H9 (cell line): ENCODE measurements around the gene STXBP5L. TPM values are rescaled to one million over a fixed set of nuclear protein-coding genes. Genes with fewer than 3 reads are reported as not detected.

ENCODE experiments used
- DNase-seq: peaks from one replicate; pipeline ENCODE4 v3.0.0-alpha.2; 2017
- H2AFZ ChIP-seq: one replicate; pipeline ENCODE4 v1.6.1; 2013; ENCODE audit warnings: mild to moderate bottlenecking, low read length, control low read depth, moderate library complexity
- H2AK5ac ChIP-seq: 2 replicates; pipeline ENCODE4 v1.6.1; 2013; ENCODE audit warnings: low read length, control low read depth, mixed read lengths; ENCODE audit not compliant: insufficient read length
- H2BK120ac ChIP-seq: one replicate; pipeline ENCODE4 v1.6.1; 2013; ENCODE audit warnings: low read depth, mild to moderate bottlenecking, low read length, control low read depth, inconsistent platforms; ENCODE audit not compliant: poor library complexity, severe bottlenecking
- H2BK12ac ChIP-seq: 2 replicates; pipeline ENCODE4 v1.6.1; 2013; ENCODE audit warnings: low read length, control low read depth, mixed read lengths, low read depth; ENCODE audit not compliant: insufficient read length
- H2BK15ac ChIP-seq: 2 replicates; pipeline ENCODE4 v1.6.1; 2013; ENCODE audit warnings: low read depth, low read length, control low read depth
- H2BK20ac ChIP-seq: one replicate; pipeline ENCODE4 v1.6.1; 2013; ENCODE audit warnings: low read depth, mild to moderate bottlenecking, low read length, control low read depth, inconsistent platforms; ENCODE audit not compliant: poor library complexity, severe bottlenecking
- H2BK5ac ChIP-seq: 2 replicates; pipeline ENCODE4 v1.6.1; 2013; ENCODE audit warnings: low read length, control low read depth, mixed read lengths; ENCODE audit not compliant: insufficient read length
- H3K14ac ChIP-seq: 2 replicates; pipeline ENCODE4 v1.6.1; 2013; ENCODE audit warnings: low read length, control low read depth; ENCODE audit not compliant: insufficient read depth
- H3K18ac ChIP-seq: 2 replicates; pipeline ENCODE4 v1.6.1; 2013; ENCODE audit warnings: low read depth, mild to moderate bottlenecking, mixed read lengths, low read length, control low read depth; ENCODE audit not compliant: insufficient read length
- H3K23ac ChIP-seq: 2 replicates; pipeline ENCODE4 v1.6.1; 2013; ENCODE audit warnings: low read length, control low read depth, mixed read lengths, low read depth; ENCODE audit not compliant: insufficient read length
- H3K23me2 ChIP-seq: 2 replicates; pipeline ENCODE4 v1.6.1; 2013; ENCODE audit warnings: low read depth, mild to moderate bottlenecking, mixed read lengths, low read length, control low read depth; ENCODE audit not compliant: insufficient read length, poor library complexity, severe bottlenecking
- H3K27ac ChIP-seq: 2 replicates; pipeline ENCODE4 v1.5.1; 2013; ENCODE audit warnings: low read length, control low read depth, mixed read lengths, low read depth; ENCODE audit not compliant: insufficient read length
- H3K27me3 ChIP-seq: 2 replicates; pipeline ENCODE4 v1.6.1; 2013; ENCODE audit warnings: low read length, control low read depth, inconsistent platforms; ENCODE audit not compliant: insufficient read depth
- H3K4ac ChIP-seq: 2 replicates; pipeline ENCODE4 v1.6.1; 2013; ENCODE audit warnings: low read depth, mild to moderate bottlenecking, control low read depth, inconsistent platforms, low read length, moderate library complexity
- H3K4me1 ChIP-seq: 2 replicates; pipeline ENCODE4 v1.6.1; 2013; ENCODE audit warnings: low read length, control low read depth, inconsistent platforms; ENCODE audit not compliant: insufficient read depth
- H3K4me2 ChIP-seq: 2 replicates; pipeline ENCODE4 v1.6.1; 2013; ENCODE audit warnings: low read length, control low read depth, mixed read lengths; ENCODE audit not compliant: insufficient read length, insufficient read depth
- H3K56ac ChIP-seq: 2 replicates; pipeline ENCODE4 v1.6.1; 2013; ENCODE audit warnings: low read depth, mild to moderate bottlenecking, mixed read lengths, low read length, control low read depth; ENCODE audit not compliant: insufficient read length
- H3K79me1 ChIP-seq: 2 replicates; pipeline ENCODE4 v1.6.1; 2013; ENCODE audit warnings: low read depth, mild to moderate bottlenecking, moderate library complexity, low read length, control low read depth, inconsistent platforms; ENCODE audit not compliant: insufficient read depth, poor library complexity, severe bottlenecking
- H3K79me2 ChIP-seq: 2 replicates; pipeline ENCODE4 v1.6.1; 2013; ENCODE audit warnings: low read length, control low read depth, inconsistent platforms; ENCODE audit not compliant: insufficient read depth
- H3K9ac ChIP-seq: 2 replicates; pipeline ENCODE4 v1.6.1; 2013; ENCODE audit warnings: low read length, control low read depth, mixed read lengths; ENCODE audit not compliant: insufficient read length; ENCODE audit errors: extremely low read depth
- H3K9me3 ChIP-seq: one replicate; pipeline ENCODE4 v1.6.1; 2013; ENCODE audit warnings: low read depth, low read length, inconsistent platforms; ENCODE audit not compliant: control insufficient read depth
- H3T11ph ChIP-seq: one replicate; pipeline ENCODE4 v1.6.1; 2013; ENCODE audit warnings: mild to moderate bottlenecking, low read length, control low read depth, inconsistent platforms
- H4K20me1 ChIP-seq: one replicate; pipeline ENCODE4 v1.6.1; 2013; ENCODE audit not compliant: control insufficient read depth, insufficient read length, insufficient read depth
- H4K5ac ChIP-seq: 2 replicates; pipeline ENCODE4 v1.6.1; 2013; ENCODE audit warnings: low read depth, mild to moderate bottlenecking, mixed read lengths, low read length, control low read depth; ENCODE audit not compliant: insufficient read length
- H4K8ac ChIP-seq: replicated peaks from 2 replicates; pipeline ENCODE4 v1.6.1; 2013; ENCODE audit warnings: low read length, control low read depth, mixed read lengths, low read depth; ENCODE audit not compliant: insufficient read length
- H4K91ac ChIP-seq: 2 replicates; pipeline ENCODE4 v1.6.1; 2013; ENCODE audit warnings: low read depth, mild to moderate bottlenecking, moderate library complexity, mixed read lengths, low read length, control low read depth; ENCODE audit not compliant: insufficient read length
- H3K27ac Mint-ChIP-seq, 3 experiments: 2 replicates in 2 of 3; 3 replicates in 1 of 3; pipeline ENCODE4 v1.8.0; 2020 to 2021; ENCODE audit warnings: mixed read lengths in 3 of 3, mild to moderate bottlenecking in 1 of 3, moderate library complexity in 1 of 3
- H3K27me3 Mint-ChIP-seq: 2 replicates; pipeline ENCODE4 v1.8.0; 2021; ENCODE audit warnings: low read depth, mild to moderate bottlenecking, moderate library complexity, mixed read lengths
- H3K36me3 Mint-ChIP-seq, 3 experiments: 2 replicates in 2 of 3; 3 replicates in 1 of 3; pipeline ENCODE4 v1.8.0; 2020 to 2021; ENCODE audit warnings: low read depth in 3 of 3, mixed read lengths in 3 of 3; ENCODE audit not compliant: insufficient read depth in 1 of 3
- H3K4me1 Mint-ChIP-seq, 2 experiments: 2 replicates each; pipeline ENCODE4 v1.8.0; 2020; ENCODE audit warnings: mixed read lengths in 2 of 2
- H3K4me3 Mint-ChIP-seq, 2 experiments: 2 replicates in 1 of 2; 3 replicates in 1 of 2; pipeline ENCODE4 v1.8.0; 2020 to 2021; ENCODE audit warnings: mild to moderate bottlenecking in 2 of 2, mixed read lengths in 2 of 2, moderate library complexity in 1 of 2
- H3K9me3 Mint-ChIP-seq, 2 experiments: 2 replicates in 1 of 2; 3 replicates in 1 of 2; pipeline ENCODE4 v1.8.0; 2020; ENCODE audit warnings: mild to moderate bottlenecking in 2 of 2, mixed read lengths in 2 of 2, moderate library complexity in 1 of 2
- CTCF ChIP-seq: fragments of 200-600 bp; sonication (generic); conservative IDR thresholded peaks from 3 replicates; pipeline ENCODE4 v1.8.0; 2021; ENCODE audit warnings: antibody characterized with exemption, mild to moderate bottlenecking
- WGBS: extraction: QIAGEN DNeasy Blood & Tissue Kit; methylation state at CpG from one replicate; pipeline ENCODE4 v1.1.7; 2013; ENCODE audit warnings: missing lambda C conversion rate, low lambda C conversion rate, mixed read lengths; ENCODE audit not compliant: insufficient read length; ENCODE audit errors: extremely low coverage; 5-methylcytosine and 5-hydroxymethylcytosine counted together
- total RNA-seq: library from RNA; stranded (reverse); gene quantifications from 2 replicates; pipeline ENCODE4 v1.2.1, GENCODE V29; 2021

STXBP5L gene
- total RNA-seq, 1 experiment from 2014 or later: 4.7 TPM

- Histone ChIP-seq H2BK12ac (no peak overlapping the region), H3K18ac (no peak overlapping the region), H3K9me3 (no peaks in the 10 kb centered on the region), H4K8ac (no peak overlapping the region), H2BK20ac (no peak overlapping the region), H3K27me3 (no peaks in the 10 kb centered on the region), H3K4me2 (no peak overlapping the region), H3K9ac (no peak overlapping the region), H3K27ac (no peak overlapping the region), H3K4me1 (no peaks in the 10 kb centered on the region), H2AK5ac (no peak overlapping the region), H3K4ac (no peak overlapping the region), H3K23me2 (peaks cover 4% of the 10 kb centered on the region), H3K56ac (no peak overlapping the region), H2BK15ac (no peak overlapping the region), H3T11ph (no peak overlapping the region), H3K79me2 (no peaks in the 10 kb centered on the region), H2BK120ac (no peak overlapping the region), H2AFZ (no peak overlapping the region), H4K20me1 (no peaks in the 10 kb centered on the region), H3K79me1 (no peaks in the 10 kb centered on the region), H4K91ac (no peak overlapping the region), H3K14ac (no peak overlapping the region), H4K5ac (no peak overlapping the region), H3K23ac (no peak overlapping the region), H2BK5ac (no peak overlapping the region)
- H3K9me3 Mint-ChIP-seq: peaks cover 36 to 45% of the 10 kb centered on the region in 2 experiments
- no CpG with 5 or more reads among the region's 4 CpGs for WGBS
- H3K36me3 Mint-ChIP-seq: peaks cover 23 to 44% (median 33%) of the 10 kb centered on the region in 3 experiments
- DNase-seq: no peak
- peaks cover 4% of the 10 kb centered on the region for H3K27me3 Mint-ChIP-seq
- no peak overlapping the region for H3K4me3 Mint-ChIP-seq
- H3K4me1 Mint-ChIP-seq: peaks cover 7 to 8% of the 10 kb centered on the region in 2 experiments
- TF ChIP-seq CTCF: no peak
- H3K27ac Mint-ChIP-seq: no peak overlapping the region
These were observed 4.8 kb upstream of the STXBP5L start for GRCh38 chr3:120903221-120903620.
